Smooth muscle cell (in vitro differentiated cells): Measurements from ENCODE around the gene FSTL4. TPM values are rescaled to one million over a fixed set of nuclear protein-coding genes. Genes with fewer than 3 reads are reported as not detected.

ENCODE experiments used
- DNase-seq: peaks from one replicate; lab custom pipeline; 2025; ENCODE audit not compliant: unreplicated experiment; lab: John Stamatoyannopoulos, UW
- H2AFZ ChIP-seq: fragments of 200-600 bp; sonication (generic); 2 replicates; pipeline ENCODE4 v1.6.0; 2016; ENCODE audit warnings: antibody characterized with exemption, low read depth, mild to moderate bottlenecking
- H3F3A ChIP-seq: fragments of 200-600 bp; sonication (generic); 2 replicates; pipeline ENCODE4 v1.6.0; 2017; ENCODE audit warnings: antibody characterized with exemption, low read depth
- H3K27ac ChIP-seq: fragments of 200-600 bp; sonication (generic); 2 replicates; pipeline ENCODE4 v1.5.1; 2016; ENCODE audit warnings: low read depth, mild to moderate bottlenecking
- H3K27me3 ChIP-seq: fragments of 200-600 bp; sonication (generic); 2 replicates; pipeline ENCODE4 v1.6.1; 2016; ENCODE audit warnings: low read depth, mild to moderate bottlenecking
- H3K36me3 ChIP-seq: fragments of 200-600 bp; sonication (generic); 2 replicates; pipeline ENCODE4 v1.5.1; 2016; ENCODE audit warnings: low read depth
- H3K4me1 ChIP-seq: fragments of 200-600 bp; sonication (generic); 2 replicates; pipeline ENCODE4 v1.5.1; 2016; ENCODE audit warnings: low read depth
- H3K4me2 ChIP-seq: fragments of 200-600 bp; sonication (generic); 2 replicates; pipeline ENCODE4 v1.6.0; 2016; ENCODE audit warnings: mild to moderate bottlenecking
- H3K4me3 ChIP-seq: fragments of 200-600 bp; sonication (generic); 2 replicates; pipeline ENCODE4 v1.5.1; 2016; ENCODE audit warnings: mild to moderate bottlenecking
- H3K79me2 ChIP-seq: fragments of 200-600 bp; sonication (generic); 2 replicates; pipeline ENCODE4 v1.6.0; 2016; ENCODE audit warnings: low read depth, mild to moderate bottlenecking
- H3K9ac ChIP-seq: fragments of 200-600 bp; sonication (generic); 2 replicates; pipeline ENCODE4 v1.6.0; 2016; ENCODE audit warnings: low read depth
- H3K9me3 ChIP-seq: fragments of 200-600 bp; sonication (generic); replicated peaks from 2 replicates; pipeline ENCODE4 v1.5.1; 2016; ENCODE audit warnings: low read depth
- H4K20me1 ChIP-seq: fragments of 200-600 bp; sonication (generic); 2 replicates; pipeline ENCODE4 v1.6.0; 2016; ENCODE audit warnings: low read depth
- CTCF ChIP-seq: fragments of 200-600 bp; sonication (generic); IDR thresholded peaks from 2 replicates; pipeline ENCODE4 v1.5.1; 2017; ENCODE audit warnings: borderline replicate concordance, mild to moderate bottlenecking, antibody characterized with exemption; ENCODE audit not compliant: insufficient read depth, poor library complexity, severe bottlenecking
- WGBS: methylation state at CpG from one replicate; pipeline ENCODE4 v1.1.7; 2016; ENCODE audit warnings: low lambda C conversion rate; 5-methylcytosine and 5-hydroxymethylcytosine counted together
- polyA plus RNA-seq: library from polyadenylated mRNA; unstranded; fragments of >200 nt; fragmentation: Nextera tagmentation; extraction: Ambion mirVana; gene quantifications from 2 replicates; pipeline ENCODE4 v1.2.1, GENCODE V29; 2016
- total RNA-seq: library from RNA; depleted of rRNA; stranded (reverse); fragments of >200 nt; gene quantifications from 2 replicates; pipeline ENCODE4 v1.2.3, GENCODE V29; 2014

The FSTL4 gene
- total and polyA plus RNA-seq, 2 experiments from 2014 or later = 0.49 TPM; not detected in 1

GRCh38 chr5:133420440-133421301 is 191.7 kb downstream of the FSTL4 start:
- Histone ChIP-seq H3F3A (no peaks in the 10 kb centered on the region), H2AFZ (no peak overlapping the region), H3K9ac (no peak overlapping the region), H3K36me3 (no peaks in the 10 kb centered on the region), H3K9me3 (no peaks in the 10 kb centered on the region), H3K4me3 (no peak overlapping the region), H3K27me3 (peaks cover 12% of the 10 kb centered on the region), H3K4me2 (no peak overlapping the region), H3K79me2 (no peaks in the 10 kb centered on the region), H4K20me1 (no peaks in the 10 kb centered on the region), H3K27ac (no peak overlapping the region), H3K4me1 (peaks cover 3% of the 10 kb centered on the region)
- 86% methylated on average over 5 of the region's 5 CpGs for WGBS
- DNase-seq = no peak
- no peak for TF ChIP-seq CTCF

- Histone ChIP-seq H3K36me3 (no peaks in the 10 kb centered on the region), H3F3A (no peaks in the 10 kb centered on the region), H3K4me2 (no peak overlapping the region)
These were observed 196.4 kb downstream of the FSTL4 start for GRCh38 chr5:133415906-133416305.

GRCh38 chr5:133415506-133415905 is 196.8 kb downstream of the FSTL4 start:
- H3K4me1 ChIP-seq = no peaks in the 10 kb centered on the region
- H3K4me2 ChIP-seq = no peak overlapping the region
- H3K79me2 ChIP-seq = no peaks in the 10 kb centered on the region
- DNase-seq = no peak
- no peak overlapping the region for H2AFZ ChIP-seq
- H3F3A ChIP-seq = no peaks in the 10 kb centered on the region
- H3K36me3 ChIP-seq = no peaks in the 10 kb centered on the region
- no peaks in the 10 kb centered on the region for H3K9me3 ChIP-seq
- no peak overlapping the region for H3K4me3 ChIP-seq
- H3K27ac ChIP-seq = no peak overlapping the region
- no peak for TF ChIP-seq CTCF
- peaks cover 41% of the 10 kb centered on the region for H3K27me3 ChIP-seq
- 90% methylated on average over 5 of the region's 5 CpGs for WGBS
- H3K9ac ChIP-seq = no peak overlapping the region
- H4K20me1 ChIP-seq = no peaks in the 10 kb centered on the region

More at GRCh38 chr5:133415906-133416305, 196.4 kb downstream of the FSTL4 start:
- Histone ChIP-seq H3K27ac (no peak overlapping the region), H4K20me1 (no peaks in the 10 kb centered on the region), H3K79me2 (no peaks in the 10 kb centered on the region), H3K9ac (no peak overlapping the region), H3K4me3 (no peak overlapping the region), H3K4me1 (no peaks in the 10 kb centered on the region), H2AFZ (no peak overlapping the region), H3K9me3 (no peaks in the 10 kb centered on the region), H3K27me3 (peaks cover 41% of the 10 kb centered on the region)
- no peak for TF ChIP-seq CTCF
- WGBS = 96% methylated on average over 5 of the region's 5 CpGs
- DNase-seq = no peak

GRCh38 chr5:133412661-133413060 is 199.7 kb downstream of the FSTL4 start:
- Histone ChIP-seq H3K79me2 (no peaks in the 10 kb centered on the region), H3K4me1 (no peaks in the 10 kb centered on the region), H3K4me2 (no peak overlapping the region), H3K27me3 (peaks cover 45% of the 10 kb centered on the region), H3K27ac (no peak overlapping the region), H3K4me3 (no peak overlapping the region), H3K36me3 (no peaks in the 10 kb centered on the region), H3K9ac (no peak overlapping the region), H3K9me3 (no peaks in the 10 kb centered on the region), H4K20me1 (no peaks in the 10 kb centered on the region), H2AFZ (no peak overlapping the region), H3F3A (no peaks in the 10 kb centered on the region)
- WGBS = 78% methylated on average over 2 of the region's 2 CpGs
- TF ChIP-seq CTCF = no peak
- DNase-seq = no peak
